Medulla oblongata (tissue), 1 donor: Measurements from ENCODE around the gene IL17F.

Experiments
- DNase-seq: peaks from one replicate; pipeline ENCODE4 v3.0.0-alpha.2; 2015; ENCODE audit errors: extremely low spot score

The IL17F gene

DNA sequence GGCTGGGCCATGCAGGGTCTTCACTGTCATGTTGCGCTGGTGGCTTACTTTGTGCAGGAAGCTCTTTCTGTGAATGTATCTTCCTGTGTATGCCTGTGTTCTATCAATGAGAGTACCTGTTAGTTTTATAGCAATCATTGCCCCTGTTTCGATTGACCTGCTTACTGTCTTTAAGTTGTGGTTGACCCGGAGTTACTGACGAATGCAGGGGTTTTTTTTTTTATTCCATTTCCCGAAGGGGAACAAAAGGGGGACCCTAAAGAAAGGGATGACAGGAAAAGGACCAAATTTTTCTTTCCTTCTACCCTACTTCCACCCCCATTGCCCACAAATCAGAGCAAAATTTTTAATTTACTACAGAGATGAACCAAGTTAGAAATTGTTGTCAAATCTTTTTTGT is at the start of gene IL17F:
Gene IL17F (minus strand): TSS at position 101 of the 400 bp plus-strand sequence. CDS start 71 bp downstream, at position 30.
- DNase-seq, result no peak

DNA sequence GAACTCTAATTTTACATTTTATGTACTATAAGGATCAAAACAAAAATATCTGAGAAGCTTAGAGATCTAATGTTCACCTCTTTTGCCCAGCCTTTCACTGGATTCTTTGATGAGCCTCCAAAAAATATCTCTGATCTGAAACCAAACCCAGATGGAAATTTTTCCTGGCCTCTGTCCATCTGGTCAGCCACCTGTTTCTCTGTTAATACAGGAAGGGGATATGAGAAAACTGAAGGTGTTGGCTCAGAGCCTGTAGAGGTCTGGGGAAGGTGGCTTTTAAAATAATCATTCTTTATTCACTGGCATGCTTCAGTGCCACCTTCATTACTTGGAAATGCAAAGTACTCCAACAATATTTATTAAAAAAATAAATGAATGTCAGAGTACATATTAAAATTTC is 48.8 kb upstream of the IL17F start:
- no peak for DNase-seq

DNA sequence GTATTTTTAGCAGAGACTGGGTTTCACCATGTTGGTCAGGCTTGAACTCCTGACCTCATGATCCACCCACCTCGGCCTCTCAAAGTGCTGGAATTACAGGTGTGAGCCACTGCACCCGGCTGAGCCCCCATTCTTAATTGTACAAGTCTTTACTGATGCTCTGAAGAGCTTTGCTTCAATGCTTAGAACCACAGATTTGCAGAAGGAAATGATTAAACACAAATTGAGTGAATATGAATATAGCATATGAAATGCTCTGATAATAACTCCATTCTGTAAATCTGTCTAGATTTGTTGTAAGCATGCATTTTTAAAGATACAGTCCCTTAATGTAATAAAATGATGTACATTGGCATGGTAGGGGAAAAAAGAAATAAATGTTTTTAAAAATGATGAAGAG is 44.5 kb upstream of the IL17F start:
- no peak for DNase-seq

DNA sequence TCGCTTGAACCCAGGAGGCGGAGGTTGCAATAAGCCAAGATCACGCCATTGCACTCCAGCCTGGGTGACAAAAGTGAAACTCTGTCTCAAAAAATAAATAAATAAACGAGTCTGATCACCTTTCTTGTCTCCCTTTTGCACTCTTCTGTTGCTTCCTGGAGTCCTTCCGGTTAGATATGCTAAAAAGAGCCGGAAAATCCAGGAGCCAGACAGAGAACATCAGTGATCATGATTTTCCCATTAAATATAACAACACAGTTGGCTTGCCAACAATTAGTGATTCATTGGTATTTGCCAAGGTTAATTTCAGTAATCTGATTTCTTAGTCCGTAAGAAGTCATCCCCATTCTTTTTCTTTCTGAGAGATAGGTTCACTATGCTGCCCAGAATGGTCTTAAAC is 43.9 kb upstream of the IL17F start:
- DNase-seq, result no peak

DNA sequence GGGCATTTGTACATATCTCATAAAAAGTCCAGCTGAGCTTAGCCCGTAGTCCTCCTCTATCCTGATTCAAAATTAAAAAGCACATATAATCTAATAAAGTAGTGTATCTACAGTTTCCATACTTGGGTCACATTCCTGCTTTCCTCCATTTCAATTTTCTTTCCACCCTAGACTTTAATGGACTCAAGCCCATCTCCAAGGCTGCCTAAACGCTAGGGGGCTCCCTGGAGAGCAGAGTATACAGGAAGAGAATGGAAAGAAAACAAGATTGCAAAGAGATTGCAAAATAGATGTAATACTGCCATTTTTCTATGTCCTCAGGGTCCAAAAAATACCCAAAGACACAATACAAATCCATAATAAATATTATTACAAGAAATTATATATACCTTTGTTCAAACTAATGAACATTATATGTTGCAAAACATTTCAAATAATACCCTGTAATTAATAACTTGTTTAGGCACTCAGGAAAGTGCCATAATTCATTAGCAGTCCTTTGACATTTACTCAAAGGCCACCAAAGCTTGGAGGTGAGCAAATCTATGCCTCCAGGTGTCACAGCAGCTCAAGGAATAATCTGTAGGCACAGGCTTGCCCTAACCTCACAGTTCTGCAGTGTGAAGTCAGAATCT is 42.6 kb upstream of the IL17F start:
- DNase-seq, result peak; percentile 92

DNA sequence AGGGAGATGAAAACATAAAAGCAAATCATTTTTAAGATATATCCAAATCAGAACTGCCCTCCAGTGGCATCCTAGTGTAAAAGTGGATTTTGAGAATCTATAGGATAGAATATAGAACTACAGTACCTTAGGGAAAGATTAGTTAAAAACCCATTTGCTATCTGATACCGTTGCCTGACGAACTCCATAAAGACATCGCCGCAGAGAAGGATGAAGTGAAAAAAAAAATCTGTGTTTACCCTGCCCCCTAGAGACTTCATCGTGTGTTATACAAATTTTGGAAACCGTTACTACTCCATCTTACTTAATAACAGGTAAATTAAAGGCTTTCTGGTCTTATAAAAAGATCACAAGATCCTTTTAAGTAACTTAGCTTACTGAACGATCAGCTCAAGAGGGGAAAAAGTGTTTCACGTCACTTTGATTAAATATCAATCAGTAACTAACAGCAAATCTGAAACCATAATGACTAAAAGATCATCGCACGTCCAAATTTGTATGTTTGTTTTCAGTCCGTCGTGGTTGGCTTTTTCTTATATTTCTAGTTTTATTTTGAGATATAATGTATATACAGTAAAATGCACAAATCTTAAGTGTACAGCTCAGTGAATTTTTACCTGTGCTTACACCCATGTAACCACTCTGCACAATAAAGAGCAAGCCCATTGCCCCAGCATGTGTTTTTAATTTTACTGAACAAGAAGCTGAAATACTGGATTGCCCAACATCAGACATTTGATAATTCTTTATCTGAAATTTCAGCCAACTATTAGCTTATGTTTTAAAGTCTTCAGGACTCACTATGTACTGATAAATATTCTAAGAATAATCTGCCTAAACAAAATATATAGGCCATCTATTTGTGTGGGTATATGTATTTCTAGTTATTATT is 41.1 kb upstream of the IL17F start:
- DNase-seq, result peak; percentile 67

DNA sequence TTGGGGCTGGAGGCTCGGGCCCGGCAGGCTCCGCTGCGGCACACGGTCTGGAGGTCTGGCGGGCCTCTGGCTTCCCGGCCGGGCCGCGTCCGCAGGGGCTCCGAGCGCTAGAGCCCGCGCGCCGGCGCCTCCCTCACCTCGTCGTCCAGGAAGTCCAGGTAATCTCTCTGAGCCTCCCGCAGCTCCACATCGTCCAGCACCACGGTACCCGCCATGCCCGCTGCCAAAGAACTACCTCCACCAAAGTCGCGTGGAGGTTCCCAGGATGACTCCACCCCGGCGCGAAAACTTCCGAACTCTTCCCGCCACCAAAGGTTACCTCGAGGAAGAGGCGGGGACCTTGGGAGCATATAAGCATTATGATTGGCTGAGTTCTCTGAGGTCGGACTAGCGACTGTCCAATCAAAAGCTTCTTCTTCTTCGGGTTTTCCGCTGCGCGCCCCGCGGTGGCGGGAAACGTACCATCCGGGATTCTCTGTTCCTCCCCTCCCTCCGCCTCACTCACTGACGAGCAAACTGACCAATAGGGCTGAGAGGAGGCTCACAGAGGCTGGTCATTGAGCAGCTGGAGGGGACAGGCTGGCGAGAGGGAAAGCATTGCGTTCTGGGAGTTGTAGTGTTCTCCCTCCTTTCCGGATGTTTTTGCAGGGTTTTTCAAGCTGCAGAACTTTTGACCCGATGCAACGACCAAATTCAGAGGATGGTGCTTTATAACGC is 40.3 kb upstream of the IL17F start, which contains the start of gene MCM3:
Gene MCM3 (minus strand): TSS at position 283 of the 717 bp plus-strand sequence. CDS start 68 bp downstream, at position 215.
- peak; percentile 100 for DNase-seq

DNA sequence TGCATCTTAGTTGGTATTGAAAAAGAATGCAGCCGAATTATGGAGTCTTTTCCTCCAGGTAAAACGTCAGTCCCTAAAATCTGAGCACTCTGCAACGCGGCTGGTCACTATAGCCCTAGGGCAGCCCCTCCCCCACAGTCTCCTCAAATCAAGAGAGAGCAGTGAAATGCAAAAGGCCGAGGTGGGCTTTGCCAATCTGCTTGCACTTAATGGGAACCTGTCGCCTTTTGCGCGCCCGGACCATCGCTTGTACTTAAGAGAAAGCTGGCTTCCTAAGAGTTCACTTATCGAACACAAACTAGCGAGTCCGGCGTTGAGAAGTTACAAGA is 39.8 kb upstream of the IL17F start:
- DNase-seq, result peak; percentile 14

DNA sequence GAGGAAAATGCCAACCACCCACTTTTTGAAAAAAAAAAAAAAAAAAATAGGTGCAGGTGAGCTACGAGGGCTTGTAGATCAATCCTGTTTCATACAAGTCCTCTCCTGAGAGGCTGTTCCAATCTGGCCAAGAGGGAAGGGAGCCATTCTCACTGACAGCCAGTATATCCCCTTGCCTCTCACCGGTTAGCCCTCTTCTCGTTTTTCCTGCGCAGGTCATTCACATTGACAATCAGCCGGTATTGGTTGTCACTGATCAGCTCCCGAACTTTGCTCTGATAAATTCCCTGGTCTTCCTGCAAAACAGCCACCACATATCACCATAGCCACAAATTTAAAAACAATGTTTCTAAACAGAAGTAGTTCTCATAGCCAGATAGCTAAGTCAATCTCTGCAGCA is 38.8 kb upstream of the IL17F start:
- no peak for DNase-seq

DNA sequence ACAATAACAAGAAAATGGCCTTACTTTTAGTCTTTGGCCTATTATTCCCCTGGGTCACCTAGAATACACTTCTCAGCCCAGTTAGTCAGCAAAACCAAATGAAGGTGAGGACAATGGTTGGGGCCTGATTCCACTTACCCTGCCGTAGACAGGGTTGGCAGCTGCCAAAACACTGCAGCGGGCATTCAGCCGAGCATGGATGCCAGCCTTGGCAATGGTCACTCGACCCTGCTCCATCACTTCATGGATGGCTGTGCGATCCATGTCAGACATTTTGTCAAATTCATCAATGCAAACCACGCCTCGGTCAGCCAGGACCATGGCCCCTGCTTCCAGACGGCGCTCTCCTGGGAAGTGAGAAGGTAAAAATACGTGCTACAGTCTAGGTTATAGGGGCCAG is 31.8 kb upstream of the IL17F start:
- DNase-seq, result no peak

DNA sequence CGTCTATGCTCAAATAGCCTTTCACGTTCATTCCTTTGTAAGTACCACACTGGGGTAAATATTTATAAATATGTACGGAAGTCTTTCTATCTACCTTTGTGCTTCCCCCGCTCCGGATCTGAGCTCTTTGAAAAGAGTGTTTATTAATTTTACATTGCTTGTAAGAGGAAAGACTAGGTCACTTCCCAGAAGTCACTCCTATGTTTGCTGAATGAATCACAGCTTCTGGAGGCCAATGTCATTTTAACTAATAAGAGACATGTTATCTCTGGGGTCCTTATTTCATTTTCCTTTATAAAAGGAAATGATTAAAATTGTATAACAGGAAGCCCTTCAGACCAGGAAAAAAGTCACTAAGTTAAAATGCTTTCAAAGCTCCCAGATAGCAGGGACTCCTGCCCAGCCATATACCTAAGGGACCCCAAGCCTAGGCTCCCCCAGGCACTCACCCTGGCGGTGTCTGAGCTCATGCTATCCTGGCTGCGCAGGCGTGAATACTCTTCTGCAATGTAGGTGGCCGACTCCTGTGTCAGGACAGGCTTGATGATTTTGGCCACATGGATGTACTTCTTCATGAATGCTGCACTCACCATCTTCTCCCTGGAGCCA is 27.7 kb upstream of the IL17F start:
- DNase-seq, result no peak

DNA sequence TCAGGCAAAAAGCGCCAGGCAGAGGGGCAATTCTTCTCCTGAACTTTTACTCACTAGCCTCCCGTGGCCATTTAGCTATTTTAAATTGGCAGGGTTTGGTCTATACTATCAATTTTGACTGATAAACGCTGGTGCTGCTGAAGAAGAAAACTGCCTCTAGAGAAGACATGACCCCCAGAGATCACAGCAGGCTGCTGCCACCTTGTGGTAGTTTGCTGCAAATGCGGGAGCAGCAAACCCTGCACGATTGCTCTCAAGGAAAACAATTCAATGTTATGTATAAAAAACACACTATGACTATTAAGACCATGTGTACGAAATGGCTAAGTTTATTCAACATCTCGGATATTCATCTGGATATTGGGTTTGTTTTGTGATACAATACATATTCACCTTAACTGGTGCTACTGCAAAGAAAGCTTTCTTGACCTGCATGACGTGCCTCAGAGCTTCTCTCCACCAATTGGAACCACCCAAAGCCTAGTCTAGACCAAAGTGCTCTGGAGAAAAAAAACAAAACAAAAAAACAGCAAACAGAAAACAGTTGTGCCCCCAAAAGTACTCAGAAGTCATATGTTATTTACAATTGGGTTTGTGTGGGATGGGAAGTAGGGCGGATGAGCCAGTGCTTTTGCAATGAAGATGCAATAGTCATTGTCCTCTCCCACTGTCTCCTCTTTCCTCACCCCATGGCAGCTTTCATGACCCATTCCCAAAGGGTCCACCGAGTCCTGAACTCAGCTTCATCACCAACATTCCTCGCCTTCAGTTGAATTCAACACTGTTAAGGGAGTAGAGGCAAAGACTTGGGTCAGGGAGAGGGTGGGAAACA is 19.6 kb upstream of the IL17F start:
- peak; percentile 74 for DNase-seq

DNA sequence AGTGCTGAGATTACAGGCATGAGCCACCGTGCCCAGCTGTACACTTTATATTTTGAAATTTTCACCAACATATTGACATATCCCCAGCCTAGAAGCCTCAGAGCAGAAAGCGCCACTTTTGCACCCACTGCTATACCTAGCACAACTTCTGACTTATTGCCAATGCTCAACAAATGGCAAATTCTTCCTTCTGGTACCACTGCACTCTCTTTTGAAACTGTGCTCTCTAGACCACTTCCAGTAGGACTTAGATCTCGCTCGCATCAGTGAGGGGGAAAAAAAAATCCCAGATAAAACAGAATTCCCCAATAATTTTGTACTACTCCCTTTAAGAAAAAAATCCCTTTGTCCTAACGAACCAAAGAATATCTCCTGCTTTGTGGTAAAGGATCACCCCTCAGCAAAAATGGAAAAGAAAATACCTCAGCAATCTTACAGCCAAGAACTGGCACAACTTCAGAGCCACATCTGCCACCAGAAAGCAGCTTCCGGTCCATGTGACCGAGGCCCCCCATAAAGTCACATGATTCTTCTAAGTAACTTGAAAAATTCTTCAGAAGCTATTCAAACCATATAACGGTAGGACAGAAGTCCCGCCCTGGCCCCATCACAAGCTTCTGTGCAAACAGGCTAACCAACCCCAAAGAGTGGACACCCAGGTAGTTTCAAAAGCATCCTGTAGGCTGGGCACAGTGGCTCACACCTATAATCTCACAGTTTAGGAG is 18.5 kb upstream of the IL17F start:
- DNase-seq, result no peak

DNA sequence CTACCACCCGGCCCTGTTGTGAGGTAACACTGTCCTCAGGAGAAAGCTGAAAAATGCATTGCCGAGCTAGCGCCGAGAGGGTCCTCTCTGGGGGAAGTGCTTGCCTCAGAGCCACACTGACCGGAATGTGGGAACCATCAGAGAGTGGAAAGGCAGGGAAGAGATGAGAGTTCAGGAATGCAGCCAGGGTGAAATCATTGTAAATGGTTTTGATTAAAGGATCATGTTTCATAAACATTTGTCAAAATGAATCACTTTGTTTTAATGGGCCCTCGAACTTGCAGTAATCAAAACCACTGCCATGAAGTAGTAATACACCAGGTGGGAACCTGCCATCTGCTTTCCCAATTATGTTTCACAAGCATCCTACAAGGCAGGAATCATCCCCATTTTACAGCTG is 16.9 kb upstream of the IL17F start:
- no peak for DNase-seq

DNA sequence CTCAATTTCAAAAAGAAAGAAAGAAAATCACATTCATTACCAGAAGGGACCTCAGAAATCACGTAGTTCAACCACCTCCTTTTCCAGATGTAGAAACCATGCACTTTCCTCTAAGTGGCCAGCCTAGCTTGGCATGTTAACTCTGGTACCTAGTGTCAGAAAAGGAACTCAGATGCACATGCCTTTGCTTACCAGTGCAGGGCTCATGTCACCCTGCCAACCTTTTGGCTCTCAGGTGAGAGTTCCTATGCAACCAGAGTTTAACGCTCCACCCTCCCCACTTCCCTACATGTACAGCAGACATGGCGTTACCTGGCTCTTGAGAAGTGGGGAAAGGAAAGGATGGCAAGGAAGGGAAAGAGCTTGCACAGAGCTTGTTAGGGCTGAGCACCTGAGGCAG is 16.3 kb upstream of the IL17F start:
- no peak for DNase-seq

DNA sequence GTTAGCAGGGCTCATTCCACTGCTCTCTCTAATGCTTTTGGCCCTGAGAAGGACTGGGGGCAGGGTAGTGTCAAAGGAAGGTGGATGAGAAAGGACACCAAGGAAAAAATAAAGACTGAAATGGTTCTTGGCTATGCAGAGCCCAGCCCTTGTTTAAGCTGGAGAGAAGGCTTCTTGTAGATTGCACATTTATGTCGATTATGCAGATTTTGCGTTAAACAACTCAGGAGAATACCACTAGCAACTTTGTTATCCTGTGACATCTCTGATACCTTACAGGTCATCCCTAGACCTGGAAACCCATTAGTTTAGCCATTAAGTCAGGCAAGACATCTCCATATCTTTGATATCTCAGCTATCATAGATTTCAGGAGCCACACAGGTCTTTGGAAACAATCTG is 11.1 kb upstream of the IL17F start:
- no peak for DNase-seq

DNA sequence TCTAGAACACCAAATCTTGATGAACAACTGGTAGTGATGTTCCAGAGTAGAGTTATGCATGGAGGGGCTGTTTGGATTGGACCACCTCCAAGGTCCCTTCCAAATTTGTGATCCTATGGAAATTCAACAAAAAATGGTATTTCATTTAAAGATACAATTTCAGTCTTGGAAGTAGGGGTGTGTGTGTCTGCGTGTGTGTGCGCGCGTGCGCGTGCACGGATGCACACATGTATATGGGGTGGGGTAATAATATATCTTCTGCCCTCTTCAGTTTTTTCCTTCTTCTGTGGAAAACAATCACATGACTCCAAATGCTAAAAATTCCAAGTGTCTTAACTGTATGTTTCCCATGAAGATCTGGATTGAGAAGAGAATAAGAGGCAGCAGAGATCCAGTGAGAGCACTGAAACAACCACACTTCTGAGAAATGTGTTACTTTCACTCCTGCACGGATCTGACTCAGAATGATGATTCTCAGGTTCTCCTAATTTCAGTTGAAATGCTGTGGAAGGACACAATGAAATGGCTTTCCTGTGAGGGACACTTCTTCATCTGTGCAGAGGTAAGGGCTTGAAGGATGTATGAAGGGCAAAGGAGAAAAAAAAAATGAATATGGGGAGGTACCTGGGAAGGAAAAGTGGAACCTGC is 10.6 kb upstream of the IL17F start:
- no peak for DNase-seq

DNA sequence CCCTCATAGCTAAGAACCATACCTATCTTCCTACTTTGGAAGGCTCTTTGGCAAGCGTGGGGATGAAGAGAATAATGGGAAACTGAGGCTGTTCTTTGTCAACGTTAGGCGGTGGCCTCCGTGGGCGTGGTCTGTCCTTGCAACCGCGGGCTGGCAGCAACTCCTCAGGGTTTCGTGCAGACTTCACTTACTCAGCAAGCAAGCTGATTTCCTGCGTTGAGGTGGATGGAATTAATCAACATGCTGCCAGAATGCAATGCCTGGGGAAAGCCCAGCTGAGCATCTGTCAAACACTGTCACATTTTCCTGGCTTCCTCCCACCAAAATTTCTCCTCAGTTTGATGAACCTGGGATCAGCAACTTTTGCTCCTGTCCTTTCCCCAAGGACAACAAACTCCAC is 9.2 kb upstream of the IL17F start:
- DNase-seq, result no peak

DNA sequence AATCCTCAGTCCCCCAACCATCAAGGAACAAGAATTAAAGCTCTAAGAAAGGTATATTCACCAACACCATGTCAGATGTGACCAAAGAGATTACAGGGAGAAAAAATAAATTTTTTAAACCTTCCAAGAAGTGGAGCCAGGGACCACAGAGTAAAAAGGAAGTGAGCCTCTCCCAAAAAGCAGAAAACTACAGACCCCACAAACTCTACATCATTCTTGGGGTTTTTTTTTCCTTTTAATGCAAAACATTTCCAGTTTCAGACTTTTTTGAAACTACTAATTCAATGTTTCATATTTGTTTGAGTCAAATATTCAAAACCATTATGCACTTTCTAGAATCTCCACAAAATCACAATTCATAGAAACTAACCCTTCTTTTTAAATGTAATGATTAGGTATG is 6.8 kb upstream of the IL17F start:
- no peak for DNase-seq

DNA sequence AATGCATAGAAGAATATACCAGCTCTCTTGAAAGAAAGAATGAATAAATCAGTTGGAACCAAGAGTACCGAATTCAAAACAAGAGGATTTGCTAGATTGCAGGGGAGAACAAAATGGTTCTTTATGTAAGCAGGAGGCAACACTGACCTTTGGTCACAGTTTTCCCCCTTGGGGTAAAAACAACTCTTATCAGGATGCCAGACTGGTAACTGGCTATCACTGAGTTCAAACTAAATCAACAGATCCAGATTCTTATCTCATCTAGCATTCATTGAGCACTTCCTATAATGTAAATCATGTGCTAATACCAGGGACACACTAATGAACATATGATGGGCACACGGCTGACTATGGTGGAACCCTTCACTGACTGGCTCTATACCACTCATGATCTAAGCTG is 4.8 kb upstream of the IL17F start:
- DNase-seq, result no peak
